K562 (cell line): Measurements from ENCODE around the gene RNASEH2A. TPM values are rescaled to one million over a fixed set of nuclear protein-coding genes. Genes with fewer than 3 reads are reported as not detected.

ENCODE experiments used
- AFF4 ChIP-seq: sonication (generic); formaldehyde crosslinking; IDR thresholded peaks from 2 replicates; pipeline ENCODE4 v1.8.0; 2023; ENCODE audit warnings: mild to moderate bottlenecking, missing genetic modification reagents
- ARID2 ChIP-seq: fragments of 450-650 bp; IDR thresholded peaks from 2 replicates; pipeline ENCODE4 v1.6.1; 2017; ENCODE audit warnings: antibody characterized with exemption, mild to moderate bottlenecking
- CBX5 ChIP-seq: IDR thresholded peaks from 2 replicates; pipeline ENCODE4 v1.6.1; 2014; ENCODE audit warnings: low read depth, borderline replicate concordance
- CTCFL ChIP-seq: IDR thresholded peaks from 2 replicates; pipeline ENCODE4 v1.6.1; 2011; ENCODE audit warnings: borderline replicate concordance, low read depth, mild to moderate bottlenecking, moderate library complexity, low read length; ENCODE audit not compliant: insufficient read depth, poor library complexity, severe bottlenecking
- GATAD2A ChIP-seq: fragments of 450-650 bp; IDR thresholded peaks from 2 replicates; pipeline ENCODE4 v1.6.1; 2017
- HES1 ChIP-seq: fragments of 450-650 bp; IDR thresholded peaks from 2 replicates; pipeline ENCODE4 v1.6.1; 2016; ENCODE audit warnings: low read depth, mild to moderate bottlenecking, moderate library complexity
- MCM5 ChIP-seq: fragments of 450-650 bp; IDR thresholded peaks from 2 replicates; pipeline ENCODE4 v1.6.1; 2016; ENCODE audit warnings: low read depth
- NFE2L1 ChIP-seq: fragments of 450-650 bp; IDR thresholded peaks from 2 replicates; pipeline ENCODE4 v1.6.1; 2016; ENCODE audit warnings: missing genetic modification characterization, low read depth, mild to moderate bottlenecking, missing compliant biosample characterization, moderate library complexity, borderline replicate concordance
- NR2F6 ChIP-seq: fragments of 450-650 bp; formaldehyde crosslinking; IDR thresholded peaks from 2 replicates; pipeline ENCODE4 v1.4.0; 2020; ENCODE audit warnings: mild to moderate bottlenecking
- PTBP1 ChIP-seq: fragments of 200-400 bp; formaldehyde crosslinking; IDR thresholded peaks from 2 replicates; pipeline ENCODE4 v1.6.1; 2017; ENCODE audit warnings: low read depth, low read length
- RAD21 ChIP-seq, 2 experiments: fragments of 250-450 bp in 1 of 2; fragments of 450-650 bp in 1 of 2; sonication (Bioruptor Pico) in 1 of 2; formaldehyde crosslinking in 1 of 2; IDR thresholded peaks in 1 of 2; conservative IDR thresholded peaks in 1 of 2; 2 replicates each; pipeline versions ENCODE4 v1.4.0 to v1.8.0; 2020 to 2022; ENCODE audit warnings: mild to moderate bottlenecking in 2 of 2, moderate library complexity in 1 of 2
- SMC3 ChIP-seq: conservative IDR thresholded peaks from 2 replicates; pipeline ENCODE4 v1.6.1; 2011; ENCODE audit warnings: low read depth, low read length, improper control_type of control experiment; ENCODE audit not compliant: insufficient read depth
- SOX6 ChIP-seq: fragments of 450-650 bp; IDR thresholded peaks from 2 replicates; pipeline ENCODE4 v1.6.1; 2014; ENCODE audit warnings: mild to moderate bottlenecking
- SRSF9 ChIP-seq: fragments of 200-400 bp; formaldehyde crosslinking; IDR thresholded peaks from 2 replicates; pipeline ENCODE4 v1.6.1; 2017; ENCODE audit warnings: low read depth, low read length, borderline replicate concordance
- STAT5A ChIP-seq: IDR thresholded peaks from 2 replicates; pipeline ENCODE4 v1.6.1; 2012; ENCODE audit warnings: low read length, inconsistent platforms, borderline replicate concordance
- USF2 ChIP-seq: sonication (generic); formaldehyde crosslinking; IDR thresholded peaks from 2 replicates; pipeline ENCODE4 v1.5.0; 2020; ENCODE audit warnings: missing genetic modification reagents
- ZNF165 ChIP-seq: fragments of 250-450 bp; sonication (Bioruptor Pico); IDR thresholded peaks from 2 replicates; pipeline ENCODE4 v1.4.0; 2020; ENCODE audit warnings: borderline replicate concordance
- ZNF217 ChIP-seq: sonication (generic); formaldehyde crosslinking; IDR thresholded peaks from 2 replicates; pipeline ENCODE4 v1.8.0; 2022; ENCODE audit warnings: mild to moderate bottlenecking, missing genetic modification reagents
- ZNF408 ChIP-seq: fragments of 250-450 bp; sonication (Bioruptor Pico); IDR thresholded peaks from 2 replicates; pipeline ENCODE4 v1.4.0; 2020; ENCODE audit warnings: low read depth, mild to moderate bottlenecking, moderate library complexity
- ZNF644 ChIP-seq: fragments of 200-800 bp; sonication (Bioruptor generic); IDR thresholded peaks from 2 replicates; pipeline ENCODE4 v1.6.1; 2016; ENCODE audit warnings: low read depth, missing genetic modification characterization, missing compliant biosample characterization
- polyA plus RNA-seq, 8 experiments: library from polyadenylated mRNA; depleted of rRNA in 4 of 8; stranded (reverse) in 5 of 8; unstranded in 3 of 8; fragments of >200 nt; fragmentation: Nextera tagmentation in 2 of 8; fragmentation: Illumina TruSeq in 1 of 8; extraction: Ambion mirVana in 2 of 8; extraction: Trizol in 1 of 8; gene quantifications; 2 replicates each; pipeline versions ENCODE4 v1.2.1 to v1.2.3, GENCODE V29; 2011 to 2014; ENCODE audit warnings: inconsistent platforms in 1 of 8, missing spikeins in 1 of 8
- total RNA-seq, 7 experiments: library from RNA; depleted of rRNA in 6 of 7; stranded (reverse); fragments of >200 nt in 6 of 7; fragmentation: Illumina TruSeq in 2 of 7; extraction: Trizol in 2 of 7; gene quantifications; 2 replicates each; pipeline versions ENCODE4 v1.2.1 to v1.2.3, GENCODE V29; 2011 to 2021; ENCODE audit warnings: low replicate concordance in 1 of 7

The RNASEH2A gene
- total and polyA plus RNA-seq, 9 of the 15 experiments (the other 6 are each of a cell fraction or from before 2014, with no cell fraction given): 22.3 to 78.0 (median 61.7) TPM

- TF ChIP-seq CTCFL: peak; percentile 86
- TF ChIP-seq HES1: no peak
- no peak for TF ChIP-seq MCM5
- TF ChIP-seq STAT5A: no peak
- TF ChIP-seq SMC3: peak; percentile 91
- TF ChIP-seq NR2F6: no peak
- TF ChIP-seq NFE2L1: no peak
- TF ChIP-seq SOX6: peak; percentile 55; the same call in 1 of the 2 replicates
- peak; percentile 70; the same call in 1 of the 2 replicates for TF ChIP-seq CBX5
- peak; percentile 59; the same call in 1 of the 2 replicates for TF ChIP-seq USF2
- peak; percentile 74; the same call in 1 of the 2 replicates for TF ChIP-seq ARID2
- no peak for TF ChIP-seq AFF4
- no peak for TF ChIP-seq ZNF644
- no peak for TF ChIP-seq ZNF165 (CRISPR knock-in tag)
- no peak for TF ChIP-seq ZNF217
- TF ChIP-seq SRSF9: no peak
- no peak for TF ChIP-seq GATAD2A
- TF ChIP-seq PTBP1: no peak
- no peak for TF ChIP-seq ZNF408
- peak; percentile 93 to 98 for TF ChIP-seq RAD21 (CRISPR knock-in tag; conservative IDR thresholded peaks at IDR 0.05 in 1 of 2, IDR thresholded peaks at IDR 0.05 in 1 of 2)
Measured at GRCh38 chr19:12847159-12848139, 41.1 kb downstream of the RNASEH2A start (continued).
